ENCODE data around the gene SRGN.
"Not testable (repeated sequence)": the region's sequence is repeated elsewhere in the genome, so short reads cannot be mapped to it uniquely, and the experiment has no call there.

The SRGN gene

DNA sequence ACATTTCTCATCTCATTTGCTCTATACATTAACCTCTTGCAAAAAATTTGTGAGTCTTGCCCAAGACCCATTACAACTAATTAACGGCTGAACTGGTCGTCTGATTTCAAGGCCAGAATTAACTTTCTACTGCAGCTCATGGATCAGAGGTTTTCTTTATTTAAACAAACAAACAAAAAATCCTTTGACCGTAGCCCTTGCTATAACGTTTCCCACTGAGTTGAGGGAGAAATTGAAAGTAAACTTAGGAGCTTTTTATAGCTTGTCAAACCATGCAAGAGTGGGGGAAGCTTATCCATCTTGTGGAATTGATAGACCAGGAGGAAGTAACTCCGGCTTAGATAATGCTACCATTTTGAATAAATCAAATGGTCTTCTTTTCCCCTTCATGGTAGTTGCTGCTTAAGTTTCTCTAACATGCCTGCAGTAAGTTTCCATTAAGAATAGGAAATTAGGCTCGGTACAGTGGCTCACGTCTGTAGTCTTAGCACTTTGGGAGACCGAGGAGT, 3.3 kb downstream of the SRGN start:
- no peak for DNase-seq

GRCh38 chr10:69092959-69093850, 5.3 kb downstream of the SRGN start:
- DNase-seq = peak; percentile 95 to 99

- DNase-seq = no peak
Observed at GRCh38 chr10:69093933-69094332, 6.0 kb downstream of the SRGN start.

DNA sequence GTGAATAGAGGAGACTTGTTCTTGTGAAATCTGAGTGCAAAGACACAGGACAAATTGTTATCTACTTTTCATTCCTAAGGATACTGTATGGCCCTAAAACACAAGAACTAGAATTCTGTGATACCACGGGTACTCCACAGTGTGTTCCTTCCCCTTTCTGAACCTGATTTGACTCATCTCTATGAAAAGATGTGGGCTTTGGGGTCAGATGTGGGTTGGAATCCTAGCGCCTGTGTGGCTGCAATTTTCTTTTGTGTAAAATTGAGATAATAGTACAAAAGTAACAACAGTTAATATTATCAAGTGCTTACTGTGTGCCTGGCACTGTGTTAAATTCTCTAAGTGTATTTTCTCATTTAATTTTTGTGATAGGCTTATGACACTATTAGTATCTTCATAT, 8.1 kb downstream of the SRGN start:
- DNase-seq = peak; percentile 45 to 57

GRCh38 chr10:69097729-69098128, 9.8 kb downstream of the SRGN start:
- DNase-seq = no peak

- no peak for DNase-seq
Observed at GRCh38 chr10:69100136-69100872, 12.4 kb downstream of the SRGN start.

DNA sequence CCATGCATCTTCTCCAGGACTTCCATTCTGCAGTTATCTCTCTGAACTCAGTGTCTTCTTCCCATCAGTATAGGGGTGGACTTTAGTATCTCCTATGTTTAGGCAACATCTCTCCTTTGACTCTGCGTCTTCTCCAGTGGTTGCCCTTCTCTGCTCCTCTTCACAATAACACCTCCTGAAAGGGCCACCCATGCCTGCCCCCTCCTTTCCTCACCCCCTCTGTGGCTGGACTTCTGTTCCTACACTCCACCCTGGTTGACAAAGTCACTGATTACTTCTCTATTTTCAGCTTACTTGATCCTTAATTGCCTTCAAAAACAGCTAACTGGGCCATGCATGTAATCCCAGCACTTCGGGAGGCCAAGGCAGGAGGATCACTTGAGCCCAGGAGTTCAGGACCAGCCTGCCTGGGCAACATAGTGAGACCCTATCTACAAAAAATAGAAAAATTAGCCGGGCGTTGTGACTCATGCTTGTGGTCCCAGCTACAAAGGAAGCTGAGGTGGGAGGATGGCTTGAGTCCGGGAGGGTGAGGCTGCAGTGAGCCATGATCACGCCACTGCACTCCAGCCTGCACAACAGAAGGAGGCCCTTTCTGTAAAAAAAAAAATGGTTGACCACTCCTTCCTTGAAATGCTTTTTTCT, 13.7 kb downstream of the SRGN start:
- DNase-seq = peak; percentile 75 to 78

DNA sequence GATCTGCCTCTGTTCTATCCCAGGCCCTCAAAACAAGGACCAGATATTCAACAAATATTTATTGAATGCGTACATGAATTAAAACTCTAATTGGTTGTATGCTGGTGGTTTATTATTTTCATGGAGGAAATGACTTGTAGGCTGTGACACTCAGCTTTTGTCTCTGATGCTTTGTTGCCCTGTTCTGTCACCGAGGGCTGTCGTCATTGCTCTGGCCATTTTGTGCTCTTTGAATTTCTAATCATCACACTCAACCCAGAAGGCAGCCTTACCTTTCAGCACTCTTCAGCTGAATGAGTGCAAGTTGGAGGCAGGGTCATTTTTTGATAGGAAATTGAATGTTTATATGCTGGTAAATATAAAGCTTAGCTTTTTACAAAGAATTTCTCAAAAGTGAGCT, 14.5 kb downstream of the SRGN start:
- DNase-seq = no peak

GRCh38 chr10:69103784-69104183, 15.9 kb downstream of the SRGN start:
- DNase-seq = no peak

- no peak for DNase-seq
Observed at GRCh38 chr10:69104994-69105790, 17.3 kb downstream of the SRGN start.

DNA sequence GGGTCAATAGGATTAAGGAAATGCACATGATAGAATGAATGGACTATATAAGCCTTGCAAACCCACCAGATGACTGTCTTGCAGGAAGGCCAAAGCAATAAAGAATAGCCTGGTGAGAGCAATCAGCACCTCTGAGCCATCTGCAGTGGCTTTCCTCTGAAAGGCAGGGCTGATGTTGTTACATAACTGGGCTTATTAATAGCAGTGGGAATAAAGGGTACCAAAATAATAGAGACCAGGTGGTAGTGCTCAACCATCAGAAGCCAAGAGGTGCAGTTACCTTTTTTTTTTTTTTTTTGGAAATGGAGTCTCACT, 19.2 kb downstream of the SRGN start:
- no peak for DNase-seq

- no peak for DNase-seq
Observed at GRCh38 chr10:69107699-69108098, 19.8 kb downstream of the SRGN start.

DNA sequence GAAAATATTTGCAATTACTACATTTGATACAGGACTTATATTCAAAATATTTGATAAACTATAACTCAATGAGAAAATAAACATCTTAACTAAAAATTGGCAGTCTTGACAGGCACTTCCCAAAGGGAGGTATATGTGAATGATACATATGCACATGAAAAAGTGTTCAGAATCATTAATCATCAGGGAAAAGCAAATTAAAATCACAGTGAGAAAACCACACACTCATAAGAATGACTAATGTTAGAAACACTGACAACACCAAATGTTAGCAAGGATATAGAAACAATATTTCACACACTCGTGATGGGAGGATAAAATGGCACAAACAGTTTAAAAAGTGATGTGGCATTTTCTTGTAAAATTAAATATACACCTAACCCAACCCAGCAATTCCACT, 32.0 kb downstream of the SRGN start:
- DNase-seq = no peak

GRCh38 chr10:69123306-69123746, 35.4 kb downstream of the SRGN start:
- peak; percentile 93 to 96 for DNase-seq

GRCh38 chr10:69123747-69124562, 36.1 kb downstream of the SRGN start, which contains the start of gene VPS26A:
VPS26A (plus strand) TSS chr10:69124178; CDS start chr10:69124278, 100 bp downstream.
- peak; percentile 100 for DNase-seq

GRCh38 chr10:69124563-69125268, 36.8 kb downstream of the SRGN start:
- peak; percentile 67 to 73 for DNase-seq

DNA sequence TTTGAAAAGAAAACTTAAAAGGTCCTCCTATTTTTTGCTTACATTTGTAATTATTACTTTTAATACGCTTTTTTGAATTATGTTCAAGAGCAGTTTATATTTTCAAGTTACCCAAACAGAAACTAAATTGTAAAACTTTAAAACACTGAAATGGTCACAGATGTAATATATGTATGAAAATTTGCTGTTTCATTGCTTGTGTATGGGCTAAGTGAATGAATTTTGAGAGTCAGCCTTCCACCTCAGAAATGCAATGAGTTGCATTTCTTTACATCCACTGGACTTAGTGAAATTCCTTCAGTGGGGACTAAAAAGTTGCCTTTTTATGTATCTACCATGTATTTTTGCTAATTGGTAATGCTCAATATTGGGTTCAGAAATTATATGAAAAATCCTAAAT, 37.7 kb downstream of the SRGN start:
- DNase-seq = no peak

DNA sequence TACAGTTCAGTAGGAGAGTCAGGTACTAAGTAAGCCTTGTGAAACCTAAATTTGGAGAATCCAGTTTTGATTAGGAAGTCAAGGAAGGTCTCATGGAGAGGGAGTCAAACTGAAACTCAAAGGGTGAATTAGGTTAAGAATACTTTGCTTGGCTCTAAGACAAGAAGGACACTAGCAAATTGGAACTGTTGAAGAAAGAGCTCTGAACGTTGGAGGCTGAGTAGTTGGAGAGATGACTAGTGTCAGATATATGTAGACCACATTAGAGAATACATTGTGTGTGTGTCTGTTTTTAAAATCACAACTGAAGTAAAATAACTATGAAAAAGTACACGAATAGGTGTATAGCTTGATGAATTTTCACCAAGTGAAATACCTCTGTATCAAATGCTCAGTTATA, 42.3 kb downstream of the SRGN start:
- DNase-seq = no peak

GRCh38 chr10:69139961-69140360, 52.1 kb downstream of the SRGN start:
- no peak for DNase-seq

- peak; percentile 29 to 36 for DNase-seq
Observed at GRCh38 chr10:69141304-69141703, 53.4 kb downstream of the SRGN start.

DNA sequence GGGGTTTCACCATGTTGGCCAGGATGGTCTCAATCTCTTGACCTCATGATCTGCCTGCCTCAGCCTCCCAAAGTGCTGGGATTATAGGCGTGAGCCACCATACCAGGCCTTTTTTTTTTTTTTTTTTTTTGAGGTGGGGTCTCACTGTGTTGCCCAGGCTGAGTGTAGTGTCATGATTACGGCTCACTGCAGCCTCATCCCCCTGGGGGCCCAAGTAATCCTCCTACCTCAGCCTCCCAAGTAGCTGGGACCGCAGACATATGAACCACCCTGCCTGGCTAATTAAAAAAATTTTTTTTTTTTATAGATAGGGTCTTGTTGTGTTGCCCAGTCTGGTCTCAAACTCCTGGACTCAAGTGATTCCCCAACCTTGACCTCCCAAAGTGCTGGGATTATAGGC, 54.2 kb downstream of the SRGN start:
- not testable (repeated sequence) for DNase-seq
